Breast epithelium (tissue), 3 donors: ENCODE data around the gene CPNE2.

Source experiments
- POLR2AphosphoS5 ChIP-seq, 3 donors: sonication (generic); formaldehyde crosslinking; IDR thresholded peaks; one replicate each; pipeline ENCODE4 v1.6.1; 2017; ENCODE audit warnings: antibody characterized with exemption in 3 of 3
- TF ChIP-seq, protein P1 (sequence below), 3 donors: fragments of 450-650 bp; IDR thresholded peaks; one replicate each; pipeline ENCODE4 v1.5.1; 2016 to 2017; ENCODE audit warnings: antibody characterized with exemption in 3 of 3, mild to moderate bottlenecking in 3 of 3, moderate library complexity in 3 of 3

GRCh38 chr16:57089406-57089805, 3.0 kb upstream of the CPNE2 start:
- TF ChIP-seq, protein P1, sequence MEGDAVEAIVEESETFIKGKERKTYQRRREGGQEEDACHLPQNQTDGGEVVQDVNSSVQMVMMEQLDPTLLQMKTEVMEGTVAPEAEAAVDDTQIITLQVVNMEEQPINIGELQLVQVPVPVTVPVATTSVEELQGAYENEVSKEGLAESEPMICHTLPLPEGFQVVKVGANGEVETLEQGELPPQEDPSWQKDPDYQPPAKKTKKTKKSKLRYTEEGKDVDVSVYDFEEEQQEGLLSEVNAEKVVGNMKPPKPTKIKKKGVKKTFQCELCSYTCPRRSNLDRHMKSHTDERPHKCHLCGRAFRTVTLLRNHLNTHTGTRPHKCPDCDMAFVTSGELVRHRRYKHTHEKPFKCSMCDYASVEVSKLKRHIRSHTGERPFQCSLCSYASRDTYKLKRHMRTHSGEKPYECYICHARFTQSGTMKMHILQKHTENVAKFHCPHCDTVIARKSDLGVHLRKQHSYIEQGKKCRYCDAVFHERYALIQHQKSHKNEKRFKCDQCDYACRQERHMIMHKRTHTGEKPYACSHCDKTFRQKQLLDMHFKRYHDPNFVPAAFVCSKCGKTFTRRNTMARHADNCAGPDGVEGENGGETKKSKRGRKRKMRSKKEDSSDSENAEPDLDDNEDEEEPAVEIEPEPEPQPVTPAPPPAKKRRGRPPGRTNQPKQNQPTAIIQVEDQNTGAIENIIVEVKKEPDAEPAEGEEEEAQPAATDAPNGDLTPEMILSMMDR (IDR thresholded peaks at IDR 0.05) = no peak
- no peak for TF ChIP-seq POLR2AphosphoS5 (IDR thresholded peaks at IDR 0.05)
